ENCODE results near the gene SNX8.

GRCh38 chr7:2253021-2253420 is 61.2 kb downstream of the SNX8 start:
- TF ChIP-seq CTCF (conservative IDR thresholded peaks at IDR 0.05; ENCODE audit: low read length) (no peak), EZH2phosphoT487 (IDR thresholded peaks at IDR 0.05; ENCODE audit: borderline replicate concordance, low read depth, low read length) (no peak)

Measured in OCI-LY7 (cell line).